ENCODE results near the gene ASGR1.
"Not testable (repeated sequence)": the region's sequence is repeated elsewhere in the genome, so short reads cannot be mapped to it uniquely, and the experiment has no call there.

The ASGR1 gene

GRCh38 chr17:7190276-7190917 lies 11.2 kb upstream of the ASGR1 start:
- no peak for DNase-seq (ENCODE audit: low read depth)

GRCh38 chr17:7186241-7186640 lies 7.1 kb upstream of the ASGR1 start:
- no peak for DNase-seq (ENCODE audit: low read depth)

- no peak for DNase-seq (ENCODE audit: low read depth)
Measured at GRCh38 chr17:7184647-7185046, 5.5 kb upstream of the ASGR1 start.

GRCh38 chr17:7184091-7184488 lies 4.9 kb upstream of the ASGR1 start:
- no peak for DNase-seq (ENCODE audit: low read depth)

- DNase-seq (ENCODE audit: low read depth) = no peak
Measured at GRCh38 chr17:7183433-7184090, 4.4 kb upstream of the ASGR1 start.

- not testable (repeated sequence) for DNase-seq (ENCODE audit: low read depth)
Measured at GRCh38 chr17:7182101-7182500, 2.9 kb upstream of the ASGR1 start.

- DNase-seq (ENCODE audit: low read depth) = no peak
Measured at GRCh38 chr17:7178973-7179316, 225 bp downstream of the ASGR1 start.

GRCh38 chr17:7177954-7178477 lies 1.2 kb downstream of the ASGR1 start:
- DNase-seq (ENCODE audit: low read depth) = no peak

GRCh38 chr17:7177191-7177953 lies 1.8 kb downstream of the ASGR1 start:
- no peak for DNase-seq (ENCODE audit: low read depth)

GRCh38 chr17:7176841-7177190 lies 2.4 kb downstream of the ASGR1 start:
- no peak for DNase-seq (ENCODE audit: low read depth)

GRCh38 chr17:7176107-7176840 lies 2.9 kb downstream of the ASGR1 start:
- no peak for DNase-seq (ENCODE audit: low read depth)

GRCh38 chr17:7175330-7175733 lies 3.8 kb downstream of the ASGR1 start:
- no peak for DNase-seq (ENCODE audit: low read depth)

- no peak for DNase-seq (ENCODE audit: low read depth)
Measured at GRCh38 chr17:7174603-7175326, 4.4 kb downstream of the ASGR1 start.

- DNase-seq (ENCODE audit: low read depth) = no peak
Measured at GRCh38 chr17:7173687-7174602, 5.2 kb downstream of the ASGR1 start.

- not testable (repeated sequence) for DNase-seq (ENCODE audit: low read depth)
Measured at GRCh38 chr17:7172522-7173191, 6.5 kb downstream of the ASGR1 start.

- DNase-seq (ENCODE audit: low read depth) = not testable (repeated sequence)
Measured at GRCh38 chr17:7169565-7169908, 9.6 kb downstream of the ASGR1 start.

GRCh38 chr17:7168841-7169564 lies 10.2 kb downstream of the ASGR1 start:
- DNase-seq (ENCODE audit: low read depth) = not testable (repeated sequence)

- no peak for DNase-seq (ENCODE audit: low read depth)
Measured at GRCh38 chr17:7167832-7168231, 11.3 kb downstream of the ASGR1 start.

GRCh38 chr17:7166873-7167272 lies 12.3 kb downstream of the ASGR1 start:
- DNase-seq (ENCODE audit: low read depth) = no peak

GRCh38 chr17:7159571-7159970 lies 19.6 kb downstream of the ASGR1 start:
- not testable (repeated sequence) for DNase-seq (ENCODE audit: low read depth)
